Central memory CD8-positive, alpha-beta T cell (primary cell): ENCODE results near the gene FRY.

Source experiments
- ATAC-seq: fragments of 150-1000 bp; cut with Tn5 transposase; replicated peaks from 2 replicates; pipeline ENCODE4 v1.10.0; 2022; ENCODE audit warnings: mild to moderate bottlenecking, moderate FRiP score, moderate number of reproducible peaks; ENCODE audit not compliant: poor library complexity, severe bottlenecking; ENCODE audit errors: extremely low read depth
- DNase-seq, 2 donors: peaks; one replicate each; pipeline ENCODE4 v3.0.0; 2021; ENCODE audit warnings: low spot score in 2 of 2
- H3K27ac Mint-ChIP-seq: one replicate; pipeline ENCODE4 v1.8.0; 2022; ENCODE audit warnings: low read depth, mild to moderate bottlenecking, moderate library complexity, mixed read lengths
- H3K27me3 Mint-ChIP-seq: one replicate; pipeline ENCODE4 v1.8.0; 2022; ENCODE audit warnings: mixed read lengths
- H3K36me3 Mint-ChIP-seq: one replicate; pipeline ENCODE4 v1.8.0; 2022; ENCODE audit warnings: mild to moderate bottlenecking, moderate library complexity, mixed read lengths; ENCODE audit not compliant: insufficient read depth
- H3K4me1 Mint-ChIP-seq: one replicate; pipeline ENCODE4 v1.8.0; 2022; ENCODE audit warnings: mixed read lengths
- H3K4me3 Mint-ChIP-seq: one replicate; pipeline ENCODE4 v1.8.0; 2022; ENCODE audit warnings: mild to moderate bottlenecking, moderate library complexity, mixed read lengths
- H3K9me3 Mint-ChIP-seq: one replicate; pipeline ENCODE4 v1.8.0; 2022; ENCODE audit warnings: mixed read lengths

The FRY gene

DNA sequence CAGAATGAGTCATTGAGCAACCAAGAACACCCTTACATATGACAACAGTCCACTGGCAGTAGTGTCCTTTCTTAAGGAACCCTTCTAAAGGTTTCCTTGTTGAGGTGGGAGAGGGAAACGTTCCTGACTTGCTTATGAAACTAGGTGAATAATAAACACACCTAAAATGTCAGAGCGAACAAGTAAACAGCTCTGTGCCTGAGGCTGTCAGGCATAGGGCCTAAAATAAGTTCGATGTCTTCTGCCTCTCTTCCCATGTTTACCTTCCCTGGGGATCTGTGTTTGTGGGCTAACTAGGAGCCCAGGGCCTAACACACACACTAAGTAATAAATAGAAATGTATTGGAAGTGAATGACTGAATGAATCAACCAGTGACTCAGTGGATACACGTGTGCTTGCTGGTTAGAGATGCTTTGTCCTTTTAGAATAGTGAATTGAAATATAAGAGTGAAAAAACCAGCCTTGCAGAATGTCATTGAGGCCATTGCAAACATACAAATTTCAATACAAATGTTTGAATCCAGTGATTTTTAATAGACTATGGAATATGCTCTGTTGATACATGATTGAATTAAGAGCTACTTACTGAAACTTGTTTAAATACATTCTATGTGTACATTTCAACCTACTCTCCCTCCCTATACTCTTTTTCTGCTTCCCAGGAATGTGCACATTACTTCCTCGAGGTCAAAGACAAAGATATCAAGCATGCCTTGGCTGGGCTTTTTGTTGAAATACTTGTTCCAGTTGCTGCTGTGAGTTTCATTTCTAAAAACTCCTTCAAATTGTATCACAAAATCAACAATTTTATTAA lies 102.9 kb downstream of the FRY start:
- Mint-ChIP-seq H3K27me3 (peaks cover 6% of the 10 kb centered on the region), H3K27ac (no peak overlapping the region), H3K4me3 (no peak overlapping the region), H3K4me1 (no peaks in the 10 kb centered on the region), H3K36me3 (no peaks in the 10 kb centered on the region), H3K9me3 (no peaks in the 10 kb centered on the region)
- ATAC-seq (no peak), DNase-seq (no peak)

DNA sequence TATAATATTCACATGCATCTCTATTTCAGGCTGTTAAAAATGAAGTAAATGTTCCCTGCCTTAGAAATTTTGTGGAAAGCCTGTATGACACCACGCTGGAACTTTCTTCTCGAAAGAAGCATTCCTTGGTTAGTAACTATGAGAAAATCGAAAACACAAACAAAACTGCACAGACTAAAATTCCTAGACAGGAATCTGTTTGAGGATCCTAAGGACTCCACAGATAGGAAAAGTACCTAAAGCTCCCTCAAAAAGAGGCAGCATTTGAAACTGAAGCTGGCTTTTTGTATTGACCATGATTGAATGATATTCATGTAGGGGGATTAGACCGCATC lies 103.4 kb downstream of the FRY start:
- Mint-ChIP-seq H3K36me3 (no peaks in the 10 kb centered on the region), H3K9me3 (no peaks in the 10 kb centered on the region), H3K27ac (no peak overlapping the region), H3K4me1 (no peaks in the 10 kb centered on the region), H3K4me3 (no peak overlapping the region), H3K27me3 (peaks cover 3% of the 10 kb centered on the region)
- DNase-seq (no peak), ATAC-seq (no peak)

GRCh38 chr13:32135655-32136054 lies 104.1 kb downstream of the FRY start:
- no peaks in the 10 kb centered on the region for H3K9me3 Mint-ChIP-seq
- no peak overlapping the region for H3K27ac Mint-ChIP-seq
- no peaks in the 10 kb centered on the region for H3K4me1 Mint-ChIP-seq
- H3K27me3 Mint-ChIP-seq = peaks cover 7% of the 10 kb centered on the region
- H3K4me3 Mint-ChIP-seq = no peak overlapping the region
- no peak for DNase-seq
- no peaks in the 10 kb centered on the region for H3K36me3 Mint-ChIP-seq
- no peak for ATAC-seq

DNA sequence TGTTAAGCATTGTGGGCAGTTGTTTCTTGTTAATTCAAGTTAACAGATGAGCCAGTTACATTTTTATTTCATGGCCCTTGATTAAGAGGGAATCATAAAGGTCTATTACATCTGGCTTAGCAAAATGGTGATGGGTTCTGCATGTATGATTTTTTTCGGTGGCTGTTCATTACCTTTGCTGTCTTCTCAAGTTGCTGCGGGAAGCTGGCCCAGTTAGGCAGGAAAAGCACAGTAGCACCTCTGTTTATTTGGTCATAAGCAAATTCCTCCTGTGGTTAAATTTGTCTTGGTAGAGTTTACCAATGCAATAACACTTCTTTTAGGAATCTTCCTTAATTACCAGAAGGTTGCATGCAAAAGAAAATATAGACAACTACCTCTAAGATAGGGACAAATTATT lies 104.5 kb downstream of the FRY start:
- Mint-ChIP-seq H3K27me3 (peaks cover 9% of the 10 kb centered on the region), H3K27ac (no peak overlapping the region), H3K4me1 (no peaks in the 10 kb centered on the region), H3K9me3 (no peaks in the 10 kb centered on the region), H3K4me3 (no peak overlapping the region), H3K36me3 (no peaks in the 10 kb centered on the region)
- ATAC-seq = no peak
- DNase-seq = no peak

GRCh38 chr13:32136716-32137115 lies 105.1 kb downstream of the FRY start:
- Mint-ChIP-seq H3K4me3 (no peak overlapping the region), H3K4me1 (no peaks in the 10 kb centered on the region), H3K9me3 (no peaks in the 10 kb centered on the region), H3K27ac (no peak overlapping the region), H3K27me3 (peaks cover 9% of the 10 kb centered on the region), H3K36me3 (no peaks in the 10 kb centered on the region)
- ATAC-seq (no peak), DNase-seq (no peak)

DNA sequence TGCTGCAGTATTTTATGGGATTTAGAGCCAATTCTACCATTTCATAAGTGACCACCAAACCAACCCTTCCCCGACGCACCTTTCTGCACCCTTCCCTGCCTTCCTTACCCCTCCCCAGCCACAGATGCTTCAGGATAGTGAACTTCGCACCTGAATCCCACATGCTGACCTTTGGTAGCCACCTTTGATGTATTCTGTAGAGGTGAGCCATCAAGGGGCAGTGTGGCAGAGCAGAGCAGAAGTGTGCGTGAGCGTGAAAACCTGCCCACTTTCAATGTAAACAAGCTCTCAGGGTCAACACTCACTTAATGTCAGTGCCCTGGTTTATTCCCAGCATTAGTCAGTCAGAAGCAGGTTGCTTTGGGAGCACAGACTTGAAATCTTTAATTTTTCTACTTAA lies 107.7 kb downstream of the FRY start:
- H3K27me3 Mint-ChIP-seq = peaks cover 20% of the 10 kb centered on the region
- ATAC-seq (no peak), DNase-seq (no peak)
- H3K36me3 Mint-ChIP-seq = no peaks in the 10 kb centered on the region
- no peak overlapping the region for H3K4me3 Mint-ChIP-seq
- no peaks in the 10 kb centered on the region for H3K9me3 Mint-ChIP-seq
- no peak overlapping the region for H3K27ac Mint-ChIP-seq
- no peaks in the 10 kb centered on the region for H3K4me1 Mint-ChIP-seq

DNA sequence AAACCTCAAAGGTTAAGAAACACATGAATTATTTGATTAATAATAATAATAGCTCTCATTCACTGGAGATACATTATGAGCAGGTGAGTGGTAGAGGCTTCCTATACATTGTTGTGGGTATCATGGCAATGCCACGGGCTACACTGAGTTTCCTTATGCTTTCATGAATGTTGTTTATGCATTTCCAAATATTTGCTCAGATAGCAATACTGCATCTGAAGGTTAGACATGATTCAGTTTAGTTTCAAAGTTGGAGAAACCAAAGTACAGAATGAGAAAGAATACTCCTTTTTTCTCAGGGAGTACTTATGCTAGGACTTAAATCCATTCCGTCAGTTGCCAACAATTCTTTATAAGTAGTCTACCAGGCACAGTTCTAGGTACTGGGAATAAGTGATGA lies 108.5 kb downstream of the FRY start:
- Mint-ChIP-seq H3K4me3 (no peak overlapping the region), H3K4me1 (no peaks in the 10 kb centered on the region), H3K27me3 (peaks cover 24% of the 10 kb centered on the region), H3K9me3 (no peaks in the 10 kb centered on the region), H3K36me3 (no peaks in the 10 kb centered on the region), H3K27ac (no peak overlapping the region)
- DNase-seq = no peak
- ATAC-seq = no peak

GRCh38 chr13:32141462-32141861 lies 109.9 kb downstream of the FRY start:
- DNase-seq = no peak
- ATAC-seq = no peak
- H3K27ac Mint-ChIP-seq = no peak overlapping the region
- H3K4me1 Mint-ChIP-seq = no peaks in the 10 kb centered on the region
- no peaks in the 10 kb centered on the region for H3K36me3 Mint-ChIP-seq
- peaks cover 31% of the 10 kb centered on the region for H3K27me3 Mint-ChIP-seq
- H3K4me3 Mint-ChIP-seq = no peak overlapping the region
- no peaks in the 10 kb centered on the region for H3K9me3 Mint-ChIP-seq

GRCh38 chr13:32142115-32142514 lies 110.5 kb downstream of the FRY start:
- no peak overlapping the region for H3K27ac Mint-ChIP-seq
- no peak for DNase-seq
- H3K36me3 Mint-ChIP-seq = no peaks in the 10 kb centered on the region
- H3K9me3 Mint-ChIP-seq = no peaks in the 10 kb centered on the region
- H3K4me1 Mint-ChIP-seq = no peaks in the 10 kb centered on the region
- H3K27me3 Mint-ChIP-seq = peaks cover 31% of the 10 kb centered on the region
- no peak for ATAC-seq
- H3K4me3 Mint-ChIP-seq = no peak overlapping the region

DNA sequence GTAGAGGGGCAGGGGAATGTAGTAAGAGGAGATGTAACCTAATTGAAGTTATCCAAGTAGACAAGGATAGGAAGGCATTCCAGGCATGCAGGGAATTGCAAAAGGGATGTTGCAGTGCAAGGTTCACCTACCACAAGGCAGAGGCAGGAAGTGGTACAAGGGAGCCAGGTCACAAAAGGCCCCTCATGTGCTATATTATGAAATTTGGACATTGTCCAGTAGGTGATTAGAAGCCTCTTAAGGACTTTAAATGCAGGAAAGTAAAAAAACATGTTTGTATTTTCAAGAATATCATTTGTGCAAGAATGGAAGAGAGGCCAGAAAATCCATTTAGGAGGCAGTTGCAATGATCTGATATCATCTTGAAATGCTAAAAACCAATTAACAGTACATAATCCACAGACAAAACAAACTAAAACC lies 111.4 kb downstream of the FRY start:
- DNase-seq (no peak), ATAC-seq (no peak)
- Mint-ChIP-seq H3K4me3 (no peak overlapping the region), H3K36me3 (no peaks in the 10 kb centered on the region), H3K27me3 (peaks cover 31% of the 10 kb centered on the region), H3K27ac (no peak overlapping the region), H3K9me3 (no peaks in the 10 kb centered on the region), H3K4me1 (no peaks in the 10 kb centered on the region)

DNA sequence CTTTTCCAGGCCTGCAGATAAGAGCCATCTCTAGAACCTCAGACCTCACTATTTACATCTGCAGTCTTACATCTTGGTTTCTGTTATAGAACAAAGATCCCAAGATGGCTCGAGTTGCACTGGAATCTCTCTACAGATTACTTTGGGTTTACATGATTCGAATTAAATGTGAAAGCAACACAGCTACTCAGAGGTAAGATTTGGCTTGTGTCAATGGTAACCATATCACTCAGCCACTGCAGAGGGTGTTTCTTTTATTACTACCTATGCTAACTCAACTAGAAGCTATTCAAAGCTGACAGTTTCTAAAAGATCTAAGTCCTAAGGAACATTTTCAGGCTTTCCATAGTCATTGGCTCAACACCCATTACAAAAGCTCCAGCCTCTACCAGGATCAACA lies 115.6 kb downstream of the FRY start:
- Mint-ChIP-seq H3K9me3 (no peaks in the 10 kb centered on the region), H3K27ac (no peak overlapping the region), H3K27me3 (peaks cover 38% of the 10 kb centered on the region), H3K4me1 (no peaks in the 10 kb centered on the region), H3K36me3 (no peaks in the 10 kb centered on the region), H3K4me3 (no peak overlapping the region)
- no peak for ATAC-seq
- DNase-seq = no peak

GRCh38 chr13:32147976-32148375 lies 116.4 kb downstream of the FRY start:
- DNase-seq = no peak
- no peak for ATAC-seq
- Mint-ChIP-seq H3K27me3 (peaks cover 33% of the 10 kb centered on the region), H3K4me1 (no peaks in the 10 kb centered on the region), H3K4me3 (no peak overlapping the region), H3K36me3 (no peaks in the 10 kb centered on the region), H3K27ac (no peak overlapping the region), H3K9me3 (no peaks in the 10 kb centered on the region)

GRCh38 chr13:32150239-32150638 lies 118.7 kb downstream of the FRY start:
- no peak overlapping the region for H3K27ac Mint-ChIP-seq
- no peaks in the 10 kb centered on the region for H3K4me1 Mint-ChIP-seq
- H3K9me3 Mint-ChIP-seq = no peaks in the 10 kb centered on the region
- H3K36me3 Mint-ChIP-seq = no peaks in the 10 kb centered on the region
- H3K27me3 Mint-ChIP-seq = peaks cover 24% of the 10 kb centered on the region
- DNase-seq (no peak), ATAC-seq (no peak)
- H3K4me3 Mint-ChIP-seq = no peak overlapping the region
